Osteocyte (in vitro differentiated cells): ENCODE data around the gene PCP2. TPM values are rescaled to one million over a fixed set of nuclear protein-coding genes. Genes with fewer than 3 reads are reported as not detected.
A peak's percentile ranks its signal among the peaks of the same experiment; 100 is the strongest.

ENCODE experiments used
- DNase-seq: peaks from one replicate; pipeline ENCODE4 v3.0.0; 2021; ENCODE audit warnings: mixed read lengths; ENCODE audit not compliant: unreplicated experiment; ENCODE audit errors: extremely low spot score
- H3K27ac Mint-ChIP-seq: one replicate; pipeline ENCODE4 v1.8.0; 2021; ENCODE audit warnings: mild to moderate bottlenecking, mixed read lengths; ENCODE audit not compliant: unreplicated experiment
- H3K27me3 Mint-ChIP-seq: one replicate; pipeline ENCODE4 v1.8.0; 2021; ENCODE audit warnings: mixed read lengths; ENCODE audit not compliant: unreplicated experiment
- H3K36me3 Mint-ChIP-seq: one replicate; pipeline ENCODE4 v1.8.0; 2021; ENCODE audit warnings: mixed read lengths; ENCODE audit not compliant: unreplicated experiment
- H3K4me1 Mint-ChIP-seq: one replicate; pipeline ENCODE4 v1.8.0; 2021; ENCODE audit warnings: mixed read lengths; ENCODE audit not compliant: unreplicated experiment
- H3K4me3 Mint-ChIP-seq: one replicate; pipeline ENCODE4 v1.8.0; 2021; ENCODE audit warnings: mild to moderate bottlenecking, moderate library complexity, mixed read lengths; ENCODE audit not compliant: unreplicated experiment
- H3K9me3 Mint-ChIP-seq: one replicate; pipeline ENCODE4 v1.8.0; 2021; ENCODE audit warnings: mixed read lengths; ENCODE audit not compliant: unreplicated experiment
- CTCF ChIP-seq: fragments of 200-600 bp; sonication (generic); IDR thresholded peaks from 2 replicates; pipeline ENCODE4 v1.5.0; 2021; ENCODE audit warnings: antibody characterized with exemption, mild to moderate bottlenecking, moderate library complexity
- total RNA-seq: library from RNA; stranded (reverse); gene quantifications from 2 replicates; pipeline ENCODE4 v1.2.1, GENCODE V29; 2021

The PCP2 gene
- total RNA-seq, 1 donor from 2014 or later, result not detected

- H3K36me3 Mint-ChIP-seq, result no peaks in the 10 kb centered on the region
- no peak for DNase-seq
- TF ChIP-seq CTCF, result no peak
- H3K4me1 Mint-ChIP-seq, result no peaks in the 10 kb centered on the region
- no peak overlapping the region for H3K27ac Mint-ChIP-seq
- no peak overlapping the region for H3K4me3 Mint-ChIP-seq
- H3K9me3 Mint-ChIP-seq, result no peaks in the 10 kb centered on the region
- peaks cover 18% of the 10 kb centered on the region for H3K27me3 Mint-ChIP-seq
Observed at GRCh38 chr19:7602240-7602934, 31.1 kb downstream of the PCP2 start.

DNA sequence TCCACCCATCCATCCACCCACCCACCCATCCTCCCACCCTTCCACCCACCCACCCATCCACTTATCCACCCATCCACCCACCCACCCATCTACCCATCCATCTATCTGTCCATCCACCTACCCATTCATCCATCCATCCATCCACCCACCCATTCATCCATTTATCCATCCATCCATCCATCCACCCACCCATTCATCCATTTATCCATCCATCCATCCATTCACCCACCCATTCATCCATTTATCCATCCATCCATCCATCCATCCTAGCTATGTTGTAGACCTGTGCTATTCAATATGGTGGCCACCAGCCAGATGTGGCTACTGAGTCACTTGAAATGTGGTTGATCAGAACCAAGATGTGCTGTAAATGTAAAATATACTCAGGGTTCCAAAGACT lies 32.8 kb downstream of the PCP2 start:
- Mint-ChIP-seq H3K4me3 (no peak overlapping the region), H3K4me1 (no peaks in the 10 kb centered on the region), H3K36me3 (no peaks in the 10 kb centered on the region), H3K9me3 (no peaks in the 10 kb centered on the region), H3K27me3 (peaks cover 24% of the 10 kb centered on the region), H3K27ac (no peak overlapping the region)
- no peak for DNase-seq
- TF ChIP-seq CTCF, result no peak

GRCh38 chr19:7598180-7598579 lies 35.3 kb downstream of the PCP2 start:
- Mint-ChIP-seq H3K4me1 (peaks cover 3% of the 10 kb centered on the region), H3K27ac (no peak overlapping the region), H3K36me3 (no peaks in the 10 kb centered on the region), H3K9me3 (no peaks in the 10 kb centered on the region), H3K4me3 (no peak overlapping the region), H3K27me3 (peaks cover 45% of the 10 kb centered on the region)
- no peak for DNase-seq
- TF ChIP-seq CTCF, result no peak

GRCh38 chr19:7597689-7598088 lies 35.8 kb downstream of the PCP2 start:
- no peaks in the 10 kb centered on the region for H3K36me3 Mint-ChIP-seq
- no peak for DNase-seq
- H3K4me3 Mint-ChIP-seq, result no peak overlapping the region
- TF ChIP-seq CTCF, result no peak
- H3K9me3 Mint-ChIP-seq, result no peaks in the 10 kb centered on the region
- H3K27me3 Mint-ChIP-seq, result peaks cover 45% of the 10 kb centered on the region
- peaks cover 3% of the 10 kb centered on the region for H3K4me1 Mint-ChIP-seq
- no peak overlapping the region for H3K27ac Mint-ChIP-seq

DNA sequence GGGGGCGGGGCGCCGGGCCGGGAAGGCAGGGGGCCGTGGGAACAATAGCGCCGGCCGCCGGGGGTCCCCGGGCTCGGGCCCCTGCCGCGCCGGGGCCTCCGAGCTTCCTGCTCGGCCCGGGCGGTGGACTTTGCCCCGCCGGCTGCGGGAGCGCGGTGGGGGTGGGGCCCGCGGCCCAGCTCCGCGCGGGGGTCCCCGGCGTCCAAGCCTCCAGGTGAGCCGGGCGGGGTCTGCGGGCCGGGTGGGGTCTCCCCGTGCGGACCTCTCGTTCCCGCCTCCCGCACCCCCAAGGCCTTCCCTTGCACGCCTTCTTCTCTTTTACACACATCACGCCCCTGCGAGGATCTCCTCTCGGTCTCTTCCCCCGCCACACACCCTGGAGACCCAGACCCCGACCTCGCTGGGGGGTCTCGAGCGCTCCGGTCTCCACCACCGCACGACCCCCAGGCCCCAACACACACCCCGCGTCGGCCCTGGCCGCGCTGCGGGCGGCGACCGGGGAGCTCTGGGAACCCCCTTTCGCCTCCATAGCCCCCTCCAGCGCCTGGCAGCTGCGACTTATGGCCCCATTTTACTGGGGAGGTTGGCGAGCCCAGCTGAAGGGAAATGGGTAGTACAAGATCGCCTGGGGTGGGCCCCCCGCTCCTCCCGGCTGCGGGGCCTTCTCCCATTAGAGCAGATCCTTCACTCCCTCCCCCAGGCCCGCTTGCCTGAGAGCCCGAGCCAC lies 37.1 kb downstream of the PCP2 start:
- H3K9me3 Mint-ChIP-seq, result no peaks in the 10 kb centered on the region
- H3K27me3 Mint-ChIP-seq, result peaks cover 41% of the 10 kb centered on the region
- no peak overlapping the region for H3K27ac Mint-ChIP-seq
- no peak for TF ChIP-seq CTCF
- H3K4me3 Mint-ChIP-seq, result peak overlapping the region; percentile 47
- no peaks in the 10 kb centered on the region for H3K36me3 Mint-ChIP-seq
- no peak for DNase-seq
- peaks cover 3% of the 10 kb centered on the region for H3K4me1 Mint-ChIP-seq
